IPS-11a (cell line): ENCODE results near the gene VEZF1.

Experiments used
- H3K4me3 ChIP-seq: one replicate; pipeline ENCODE4 v1.5.1; 2013; ENCODE audit warnings: low read depth, low read length, control low read depth

The VEZF1 gene

GRCh38 chr17:57953219-57953618, 34.8 kb downstream of the VEZF1 start:
- H3K4me3 ChIP-seq: no peak overlapping the region

- H3K4me3 ChIP-seq: no peak overlapping the region
Observed at GRCh38 chr17:57949649-57950048, 38.4 kb downstream of the VEZF1 start.

GRCh38 chr17:57948555-57949420, 39.3 kb downstream of the VEZF1 start:
- no peak overlapping the region for H3K4me3 ChIP-seq

GRCh38 chr17:57948169-57948554, 39.9 kb downstream of the VEZF1 start:
- H3K4me3 ChIP-seq: no peak overlapping the region

- H3K4me3 ChIP-seq: no peak overlapping the region
Observed at GRCh38 chr17:57947369-57947768, 40.7 kb downstream of the VEZF1 start.

- no peak overlapping the region for H3K4me3 ChIP-seq
Observed at GRCh38 chr17:57946798-57947358, 41.2 kb downstream of the VEZF1 start.

- H3K4me3 ChIP-seq: no peak overlapping the region
Observed at GRCh38 chr17:57945996-57946797, 41.9 kb downstream of the VEZF1 start.

GRCh38 chr17:57944908-57945307, 43.1 kb downstream of the VEZF1 start:
- H3K4me3 ChIP-seq: no peak overlapping the region

GRCh38 chr17:57943645-57944044, 44.4 kb downstream of the VEZF1 start:
- H3K4me3 ChIP-seq: no peak overlapping the region

- H3K4me3 ChIP-seq: no peak overlapping the region
Observed at GRCh38 chr17:57943140-57943539, 44.9 kb downstream of the VEZF1 start.

- H3K4me3 ChIP-seq: no peak overlapping the region
Observed at GRCh38 chr17:57941384-57942370, 46.4 kb downstream of the VEZF1 start.

- no peak overlapping the region for H3K4me3 ChIP-seq
Observed at GRCh38 chr17:57940653-57941329, 47.3 kb downstream of the VEZF1 start.

- no peak overlapping the region for H3K4me3 ChIP-seq
Observed at GRCh38 chr17:57940231-57940630, 47.8 kb downstream of the VEZF1 start.

GRCh38 chr17:57939797-57940196, 48.3 kb downstream of the VEZF1 start:
- no peak overlapping the region for H3K4me3 ChIP-seq

GRCh38 chr17:57938061-57938502, 50.0 kb downstream of the VEZF1 start:
- no peak overlapping the region for H3K4me3 ChIP-seq

GRCh38 chr17:57937492-57937891, 50.6 kb downstream of the VEZF1 start:
- H3K4me3 ChIP-seq: no peak overlapping the region

GRCh38 chr17:57935833-57936807, 51.9 kb downstream of the VEZF1 start:
- H3K4me3 ChIP-seq: no peak overlapping the region

- H3K4me3 ChIP-seq: no peak overlapping the region
Observed at GRCh38 chr17:57931488-57932137, 56.4 kb downstream of the VEZF1 start.
